ENCODE measurements around the gene ZNF217. TPM values are rescaled to one million over a fixed set of nuclear protein-coding genes. Genes with fewer than 3 reads are reported as not detected.
"Not testable (repeated sequence)": the region's sequence is repeated elsewhere in the genome, so short reads cannot be mapped to it uniquely, and the experiment has no call there.

ZNF217 gene
- total RNA-seq, 1 experiment from 2014 or later, result 210 TPM

DNA sequence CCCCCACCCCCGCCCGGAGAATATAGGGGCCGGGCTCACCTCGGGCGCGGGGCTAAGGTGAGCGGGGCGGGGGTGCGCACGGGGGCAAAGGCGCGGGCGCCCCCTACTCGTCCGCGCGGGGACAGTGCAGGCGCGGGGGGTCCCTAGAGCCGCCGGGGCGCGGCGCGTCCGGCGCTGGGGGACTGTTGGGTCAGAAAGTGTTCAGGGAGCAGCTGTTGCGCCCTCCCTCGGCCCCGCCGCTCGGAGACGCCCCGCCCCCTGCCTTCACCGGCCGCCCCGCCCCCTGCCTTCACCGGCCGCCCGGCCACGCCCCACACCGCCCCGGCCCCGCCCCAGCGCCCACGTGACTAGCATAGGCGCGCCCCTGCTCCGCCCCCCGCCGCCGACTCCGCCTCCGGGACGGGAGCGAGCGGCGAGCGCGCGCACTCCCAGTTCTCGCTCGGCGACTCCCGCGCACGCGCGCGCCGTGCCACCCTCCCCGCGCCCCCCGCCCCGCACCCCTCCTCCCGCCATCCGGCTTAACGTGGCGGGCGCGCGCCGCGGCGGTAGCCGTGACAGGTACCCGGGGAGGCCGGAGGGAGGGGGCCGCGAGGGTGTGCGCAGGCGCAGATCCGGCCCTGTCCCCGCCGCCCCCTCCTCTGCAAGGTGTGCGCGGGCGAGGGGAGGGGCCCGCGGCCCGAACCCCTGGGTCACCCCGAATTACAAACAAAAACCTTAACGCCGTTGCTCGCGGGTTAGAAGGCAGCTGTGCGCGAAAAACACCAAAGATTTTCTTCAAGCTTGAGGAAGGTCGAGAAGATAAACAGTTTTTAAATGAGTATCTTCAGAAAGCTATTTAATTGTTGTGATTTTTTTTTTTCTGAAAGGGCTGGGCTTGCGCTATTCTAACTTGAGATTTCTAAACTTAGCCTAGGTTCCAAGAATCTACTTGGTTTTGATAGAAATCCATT is 704 bp upstream of the ZNF217 start:
- DNase-seq (ENCODE audit: low read depth, low spot score) (no peak), ATAC-seq (peak; percentile 82)
- TF ChIP-seq TCF7L2 (IDR thresholded peaks at IDR 0.05; ENCODE audit: low read depth, low read length) (no peak), SIN3A (IDR thresholded peaks at IDR 0.05; ENCODE audit: borderline replicate concordance, insufficient read depth, low read depth, low read length) (no peak), POLR2AphosphoS5 (IDR thresholded peaks at IDR 0.05; ENCODE audit: low read depth, low read length) (peak; percentile 32; the same call in 1 of the 2 replicates)
- TF ChIP-seq, protein P1, sequence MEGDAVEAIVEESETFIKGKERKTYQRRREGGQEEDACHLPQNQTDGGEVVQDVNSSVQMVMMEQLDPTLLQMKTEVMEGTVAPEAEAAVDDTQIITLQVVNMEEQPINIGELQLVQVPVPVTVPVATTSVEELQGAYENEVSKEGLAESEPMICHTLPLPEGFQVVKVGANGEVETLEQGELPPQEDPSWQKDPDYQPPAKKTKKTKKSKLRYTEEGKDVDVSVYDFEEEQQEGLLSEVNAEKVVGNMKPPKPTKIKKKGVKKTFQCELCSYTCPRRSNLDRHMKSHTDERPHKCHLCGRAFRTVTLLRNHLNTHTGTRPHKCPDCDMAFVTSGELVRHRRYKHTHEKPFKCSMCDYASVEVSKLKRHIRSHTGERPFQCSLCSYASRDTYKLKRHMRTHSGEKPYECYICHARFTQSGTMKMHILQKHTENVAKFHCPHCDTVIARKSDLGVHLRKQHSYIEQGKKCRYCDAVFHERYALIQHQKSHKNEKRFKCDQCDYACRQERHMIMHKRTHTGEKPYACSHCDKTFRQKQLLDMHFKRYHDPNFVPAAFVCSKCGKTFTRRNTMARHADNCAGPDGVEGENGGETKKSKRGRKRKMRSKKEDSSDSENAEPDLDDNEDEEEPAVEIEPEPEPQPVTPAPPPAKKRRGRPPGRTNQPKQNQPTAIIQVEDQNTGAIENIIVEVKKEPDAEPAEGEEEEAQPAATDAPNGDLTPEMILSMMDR (IDR thresholded peaks at IDR 0.05), result peak; percentile 83
- TF ChIP-seq, protein P2, sequence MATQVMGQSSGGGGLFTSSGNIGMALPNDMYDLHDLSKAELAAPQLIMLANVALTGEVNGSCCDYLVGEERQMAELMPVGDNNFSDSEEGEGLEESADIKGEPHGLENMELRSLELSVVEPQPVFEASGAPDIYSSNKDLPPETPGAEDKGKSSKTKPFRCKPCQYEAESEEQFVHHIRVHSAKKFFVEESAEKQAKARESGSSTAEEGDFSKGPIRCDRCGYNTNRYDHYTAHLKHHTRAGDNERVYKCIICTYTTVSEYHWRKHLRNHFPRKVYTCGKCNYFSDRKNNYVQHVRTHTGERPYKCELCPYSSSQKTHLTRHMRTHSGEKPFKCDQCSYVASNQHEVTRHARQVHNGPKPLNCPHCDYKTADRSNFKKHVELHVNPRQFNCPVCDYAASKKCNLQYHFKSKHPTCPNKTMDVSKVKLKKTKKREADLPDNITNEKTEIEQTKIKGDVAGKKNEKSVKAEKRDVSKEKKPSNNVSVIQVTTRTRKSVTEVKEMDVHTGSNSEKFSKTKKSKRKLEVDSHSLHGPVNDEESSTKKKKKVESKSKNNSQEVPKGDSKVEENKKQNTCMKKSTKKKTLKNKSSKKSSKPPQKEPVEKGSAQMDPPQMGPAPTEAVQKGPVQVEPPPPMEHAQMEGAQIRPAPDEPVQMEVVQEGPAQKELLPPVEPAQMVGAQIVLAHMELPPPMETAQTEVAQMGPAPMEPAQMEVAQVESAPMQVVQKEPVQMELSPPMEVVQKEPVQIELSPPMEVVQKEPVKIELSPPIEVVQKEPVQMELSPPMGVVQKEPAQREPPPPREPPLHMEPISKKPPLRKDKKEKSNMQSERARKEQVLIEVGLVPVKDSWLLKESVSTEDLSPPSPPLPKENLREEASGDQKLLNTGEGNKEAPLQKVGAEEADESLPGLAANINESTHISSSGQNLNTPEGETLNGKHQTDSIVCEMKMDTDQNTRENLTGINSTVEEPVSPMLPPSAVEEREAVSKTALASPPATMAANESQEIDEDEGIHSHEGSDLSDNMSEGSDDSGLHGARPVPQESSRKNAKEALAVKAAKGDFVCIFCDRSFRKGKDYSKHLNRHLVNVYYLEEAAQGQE (IDR thresholded peaks at IDR 0.05; ENCODE audit: insufficient read depth in 1 of 2, low read depth in 2 of 2, low read length in 1 of 2), result no peak
- no TSS peak for BruUV-seq (replicated peaks)
- Histone ChIP-seq H3K4me3 (ENCODE audit: low read depth in 2 of 2, low read length in 2 of 2) (peak overlapping the region; percentile 66 to 67), H3K36me3 (ENCODE audit: control insufficient read depth, insufficient read depth, low read length) (no peaks in the 10 kb centered on the region), H3K27ac (ENCODE audit: low read length) (peak overlapping the region; percentile 98), H3K27me3 (ENCODE audit: control insufficient read depth, insufficient read depth, low read length) (no peaks in the 10 kb centered on the region), H3K9me3 (ENCODE audit: control insufficient read depth, insufficient read depth, low read depth, low read length) (no peaks in the 10 kb centered on the region), H3K4me1 (ENCODE audit: control insufficient read depth, insufficient read depth, low read length) (peaks cover 18% of the 10 kb centered on the region)
- in situ Hi-C loops (cut with HindIII; ENCODE audit: low pct_unique_long_range_greater_than_20kb, low sequenced_read_pairs), result no loop called here
- CTCF ChIA-PET, result no interaction called here
- intact Hi-C loops (cut with micrococcal nuclease; ENCODE audit: unreplicated experiment), result loop anchor here (1.0 to 10.0 kb wide), 3 partner anchors 29 to 320 kb away; no protein-coding TSS in a partner anchor
- POLR2A ChIA-PET, result interaction anchor here (0.6 to 2.9 kb wide), 14 partner anchors 9 to 534 kb away, joined by 3 to 22 read pairs (median 10); no protein-coding TSS in a partner anchor

DNA sequence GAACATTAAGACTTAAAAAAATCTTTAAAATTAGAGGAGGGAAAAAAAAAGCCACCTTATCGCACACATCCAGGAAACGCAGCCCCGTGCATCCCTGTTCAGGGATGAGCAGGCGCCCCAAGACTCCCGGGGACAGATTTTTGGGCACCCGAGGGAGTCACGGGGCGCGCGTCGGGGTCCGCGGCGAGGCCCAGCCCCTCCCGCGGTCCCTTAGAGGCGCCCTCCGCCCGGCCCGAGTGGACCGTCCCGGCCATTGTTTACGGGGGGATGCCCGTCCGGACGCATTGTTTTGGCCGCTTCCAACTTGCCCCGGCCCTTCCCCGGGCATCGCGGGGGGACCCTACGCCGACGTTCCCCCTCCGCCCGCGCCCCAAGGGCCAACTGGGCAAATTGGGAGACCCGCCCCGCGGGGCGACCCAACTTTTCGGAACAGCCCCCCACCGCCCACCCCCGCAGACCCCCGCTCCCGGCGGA is 610 bp downstream of the ZNF217 start:
- no peak for DNase-seq (ENCODE audit: low read depth, low spot score)
- peak overlapping the region; percentile 67 to 77 for H3K4me3 ChIP-seq (ENCODE audit: low read depth in 2 of 2, low read length in 2 of 2)
- H3K4me1 ChIP-seq (ENCODE audit: control insufficient read depth, insufficient read depth, low read length), result peaks cover 5% of the 10 kb centered on the region
- H3K27ac ChIP-seq (ENCODE audit: low read length), result peak overlapping the region; percentile 99
- no peaks in the 10 kb centered on the region for H3K27me3 ChIP-seq (ENCODE audit: control insufficient read depth, insufficient read depth, low read length)
- H3K36me3 ChIP-seq (ENCODE audit: control insufficient read depth, insufficient read depth, low read length), result no peaks in the 10 kb centered on the region
- ATAC-seq, result peak; percentile 2
- no peaks in the 10 kb centered on the region for H3K9me3 ChIP-seq (ENCODE audit: control insufficient read depth, insufficient read depth, low read depth, low read length)
- no TSS peak for BruUV-seq (replicated peaks)
- TF ChIP-seq, protein P2 (IDR thresholded peaks at IDR 0.05; ENCODE audit: insufficient read depth in 1 of 2, low read depth in 2 of 2, low read length in 1 of 2), result no peak
- TF ChIP-seq TCF7L2 (IDR thresholded peaks at IDR 0.05; ENCODE audit: low read depth, low read length) (0 out of 2 replicates have a peak, but pooled peaks have one; percentile 19), POLR2AphosphoS5 (IDR thresholded peaks at IDR 0.05; ENCODE audit: low read depth, low read length) (peak; percentile 80), SIN3A (IDR thresholded peaks at IDR 0.05; ENCODE audit: borderline replicate concordance, insufficient read depth, low read depth, low read length) (no peak)
- TF ChIP-seq, protein P1 (IDR thresholded peaks at IDR 0.05), result no peak
- intact Hi-C loops (cut with micrococcal nuclease; ENCODE audit: unreplicated experiment), result loop anchor here (10.0 kb wide), 2 partner anchors 142 to 322 kb away; no protein-coding TSS in a partner anchor
- in situ Hi-C loops (cut with HindIII; ENCODE audit: low pct_unique_long_range_greater_than_20kb, low sequenced_read_pairs), result no loop called here
- POLR2A ChIA-PET, result interaction anchor here (0.6 to 2.9 kb wide), 4 partner anchors 8 to 325 kb away, joined by 3 to 22 read pairs (median 6); no protein-coding TSS in a partner anchor
- CTCF ChIA-PET, result no interaction called here

DNA sequence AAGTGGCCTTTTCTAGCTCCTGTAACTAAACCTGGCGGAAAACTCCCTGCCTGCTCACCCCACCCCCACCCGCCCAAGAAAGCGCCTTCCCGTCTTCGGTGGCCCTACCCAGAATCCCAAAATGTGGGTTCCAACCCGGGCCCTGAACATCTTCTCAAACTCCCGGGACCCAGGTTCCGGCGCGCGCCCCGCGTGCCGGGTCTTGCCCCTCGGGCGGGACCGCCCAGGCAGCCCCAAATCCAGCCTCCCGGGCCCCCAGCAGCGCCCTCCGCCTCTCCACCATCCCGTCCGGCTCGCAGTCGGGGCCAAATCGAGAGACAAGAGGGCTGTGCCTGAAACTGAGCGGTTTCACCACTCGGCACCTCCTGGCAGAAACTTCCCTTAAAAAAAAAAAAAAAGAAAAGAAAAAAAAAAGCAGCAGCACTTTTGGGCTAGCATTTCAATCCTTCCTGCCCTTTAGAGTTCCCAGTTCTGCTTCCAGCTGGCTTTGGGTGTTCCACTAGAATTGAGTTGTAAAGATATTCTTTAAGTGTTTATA is 1.1 kb downstream of the ZNF217 start:
- not testable (repeated sequence) for DNase-seq (ENCODE audit: low read depth, low spot score)

More for the DNA sequence above, 1.1 kb downstream of the ZNF217 start:
- intact Hi-C loops (cut with micrococcal nuclease; ENCODE audit: unreplicated experiment), result loop anchor here (10.0 kb wide), 2 partner anchors 142 to 322 kb away; no protein-coding TSS in a partner anchor
- POLR2A ChIA-PET, result interaction anchor here (0.6 to 2.9 kb wide), 5 partner anchors 10 to 282 kb away, joined by 3 to 22 read pairs (median 3); no protein-coding TSS in a partner anchor
- H3K36me3 ChIP-seq (ENCODE audit: control insufficient read depth, insufficient read depth, low read length); H3K27me3 ChIP-seq (ENCODE audit: control insufficient read depth, insufficient read depth, low read length); in situ Hi-C loops (cut with HindIII; ENCODE audit: low pct_unique_long_range_greater_than_20kb, low sequenced_read_pairs); H3K9me3 ChIP-seq (ENCODE audit: control insufficient read depth, insufficient read depth, low read depth, low read length); H3K4me1 ChIP-seq (ENCODE audit: control insufficient read depth, insufficient read depth, low read length); BruUV-seq (replicated peaks): not testable (repeated sequence)
- H3K27ac ChIP-seq (ENCODE audit: low read length), result peak overlapping the region; percentile 99
- peak; percentile 10 for ATAC-seq
- CTCF ChIA-PET, result interaction anchor here (0.6 kb wide), 1 partner anchor 33 kb away, joined by 7 read pairs; no protein-coding TSS in a partner anchor
- peak overlapping the region; percentile 67 to 77 for H3K4me3 ChIP-seq (ENCODE audit: low read depth in 2 of 2, low read length in 2 of 2)
